ENCODE data around the gene GJA3.

GJA3 gene

DNA sequence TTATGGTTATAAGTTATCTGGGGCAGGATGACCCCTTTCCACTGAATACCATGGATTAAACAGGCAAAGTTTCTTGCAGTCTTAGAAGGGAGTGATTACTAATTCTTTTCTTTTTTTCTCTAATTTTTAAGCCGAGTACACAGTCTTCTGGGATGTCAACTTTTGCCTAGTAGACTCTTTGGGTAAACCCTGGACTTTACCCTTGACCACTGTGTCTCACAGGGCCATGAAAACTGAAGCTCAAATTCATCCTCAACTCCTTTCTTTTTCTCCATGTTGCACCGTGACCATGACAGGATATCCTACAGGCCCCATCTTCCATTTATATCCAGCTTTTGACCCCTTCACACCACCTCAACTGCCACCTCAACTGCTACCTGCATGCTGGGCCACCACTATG lies 51.8 kb downstream of the GJA3 start:
- Histone ChIP-seq H3K9ac (ENCODE audit: low read depth, low read length) (no peak overlapping the region), H3K79me2 (ENCODE audit: insufficient read depth, low read length) (no peaks in the 10 kb centered on the region), H2AFZ (ENCODE audit: low read depth, low read length) (no peak overlapping the region), H4K20me1 (ENCODE audit: insufficient read depth, low read length) (no peaks in the 10 kb centered on the region), H3K4me3 (ENCODE audit: low read depth in 1 of 2, low read length in 2 of 2) (no peak overlapping the region), H3K27ac (ENCODE audit: low read length) (no peak overlapping the region), H3K36me3 (ENCODE audit: insufficient read depth, low read length) (no peaks in the 10 kb centered on the region), H3K9me3 (ENCODE audit: insufficient read depth, low read length, severe bottlenecking) (no peaks in the 10 kb centered on the region), H3K4me1 (ENCODE audit: insufficient read depth, low read length) (no peaks in the 10 kb centered on the region), H3K4me2 (ENCODE audit: insufficient read depth, low read length) (no peak overlapping the region), H3K27me3 (ENCODE audit: insufficient read depth, low read length, poor library complexity) (no peaks in the 10 kb centered on the region)
- no peak for DNase-seq
- TF ChIP-seq EZH2 (IDR thresholded peaks at IDR 0.05; ENCODE audit: borderline replicate concordance, low read depth, low read length, severe bottlenecking), result no peak
- TF ChIP-seq, protein P1, sequence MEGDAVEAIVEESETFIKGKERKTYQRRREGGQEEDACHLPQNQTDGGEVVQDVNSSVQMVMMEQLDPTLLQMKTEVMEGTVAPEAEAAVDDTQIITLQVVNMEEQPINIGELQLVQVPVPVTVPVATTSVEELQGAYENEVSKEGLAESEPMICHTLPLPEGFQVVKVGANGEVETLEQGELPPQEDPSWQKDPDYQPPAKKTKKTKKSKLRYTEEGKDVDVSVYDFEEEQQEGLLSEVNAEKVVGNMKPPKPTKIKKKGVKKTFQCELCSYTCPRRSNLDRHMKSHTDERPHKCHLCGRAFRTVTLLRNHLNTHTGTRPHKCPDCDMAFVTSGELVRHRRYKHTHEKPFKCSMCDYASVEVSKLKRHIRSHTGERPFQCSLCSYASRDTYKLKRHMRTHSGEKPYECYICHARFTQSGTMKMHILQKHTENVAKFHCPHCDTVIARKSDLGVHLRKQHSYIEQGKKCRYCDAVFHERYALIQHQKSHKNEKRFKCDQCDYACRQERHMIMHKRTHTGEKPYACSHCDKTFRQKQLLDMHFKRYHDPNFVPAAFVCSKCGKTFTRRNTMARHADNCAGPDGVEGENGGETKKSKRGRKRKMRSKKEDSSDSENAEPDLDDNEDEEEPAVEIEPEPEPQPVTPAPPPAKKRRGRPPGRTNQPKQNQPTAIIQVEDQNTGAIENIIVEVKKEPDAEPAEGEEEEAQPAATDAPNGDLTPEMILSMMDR (IDR thresholded peaks at IDR 0.05; ENCODE audit: borderline replicate concordance, extremely low read depth, low read length, poor library complexity, severe bottlenecking), result no peak
- no peak for ATAC-seq (ENCODE audit: insufficient read depth, low read depth)

DNA sequence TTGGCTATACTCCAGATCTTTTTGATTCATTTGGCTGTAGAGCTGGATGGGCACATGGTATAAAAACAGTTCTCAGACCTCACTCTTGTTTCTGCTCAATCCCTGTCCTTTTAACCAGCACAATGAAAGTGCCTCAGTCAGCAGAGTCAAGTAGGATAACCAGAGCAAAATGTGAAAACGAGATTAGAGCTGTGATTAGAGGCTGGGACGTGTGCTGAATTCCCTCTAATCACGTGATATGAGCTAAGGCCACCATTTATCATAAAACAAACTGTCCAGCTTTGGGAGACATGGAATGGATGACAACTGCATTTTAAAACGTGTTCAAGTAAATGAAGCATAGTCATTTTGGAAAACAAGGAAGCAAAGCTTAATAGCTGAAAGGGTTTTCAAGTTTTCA lies 54.1 kb downstream of the GJA3 start:
- Histone ChIP-seq H3K4me3 (ENCODE audit: low read depth in 1 of 2, low read length in 2 of 2) (no peak overlapping the region), H2AFZ (ENCODE audit: low read depth, low read length) (no peak overlapping the region), H3K27ac (ENCODE audit: low read length) (no peak overlapping the region), H3K4me2 (ENCODE audit: insufficient read depth, low read length) (no peak overlapping the region), H3K79me2 (ENCODE audit: insufficient read depth, low read length) (no peaks in the 10 kb centered on the region), H4K20me1 (ENCODE audit: insufficient read depth, low read length) (no peaks in the 10 kb centered on the region), H3K9me3 (ENCODE audit: insufficient read depth, low read length, severe bottlenecking) (no peaks in the 10 kb centered on the region), H3K9ac (ENCODE audit: low read depth, low read length) (no peak overlapping the region), H3K36me3 (ENCODE audit: insufficient read depth, low read length) (no peaks in the 10 kb centered on the region), H3K4me1 (ENCODE audit: insufficient read depth, low read length) (peaks cover 18% of the 10 kb centered on the region), H3K27me3 (ENCODE audit: insufficient read depth, low read length, poor library complexity) (peaks cover 3% of the 10 kb centered on the region)
- DNase-seq, result no peak
- no peak for TF ChIP-seq EZH2 (IDR thresholded peaks at IDR 0.05; ENCODE audit: borderline replicate concordance, low read depth, low read length, severe bottlenecking)
- TF ChIP-seq, protein P1 (IDR thresholded peaks at IDR 0.05; ENCODE audit: borderline replicate concordance, extremely low read depth, low read length, poor library complexity, severe bottlenecking), result no peak
- no peak for ATAC-seq (ENCODE audit: insufficient read depth, low read depth)

DNA sequence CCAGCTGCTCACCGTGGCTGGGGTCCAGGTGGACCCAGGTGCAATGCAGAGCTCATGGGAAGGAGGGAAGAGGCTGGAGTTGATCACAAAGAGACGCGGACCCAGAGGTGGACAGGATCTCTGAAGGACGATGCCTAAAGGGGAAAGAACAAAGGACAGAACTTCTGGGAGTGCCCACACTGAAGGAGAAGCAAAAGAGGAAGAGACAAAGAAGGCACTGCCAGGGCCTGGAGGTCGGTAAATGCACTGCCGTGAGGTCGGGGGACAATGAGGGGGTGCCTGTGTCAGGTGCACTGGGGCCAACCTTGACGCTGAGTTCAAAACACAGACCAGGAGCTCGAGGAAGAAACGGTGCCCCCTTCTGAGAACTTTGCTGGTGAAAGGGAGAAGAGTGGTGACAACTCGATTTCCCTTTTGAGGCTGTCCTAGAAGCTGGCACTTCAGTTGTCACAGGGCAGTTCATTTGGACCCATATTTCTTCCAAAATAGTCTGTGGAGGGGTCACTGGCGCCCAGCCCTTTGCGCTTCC lies 55.6 kb downstream of the GJA3 start:
- H3K27me3 ChIP-seq (ENCODE audit: insufficient read depth, low read length, poor library complexity), result peaks cover 3% of the 10 kb centered on the region
- no peak overlapping the region for H2AFZ ChIP-seq (ENCODE audit: low read depth, low read length)
- H3K27ac ChIP-seq (ENCODE audit: low read length), result no peak overlapping the region
- H3K79me2 ChIP-seq (ENCODE audit: insufficient read depth, low read length), result no peaks in the 10 kb centered on the region
- H3K4me1 ChIP-seq (ENCODE audit: insufficient read depth, low read length), result peaks cover 33% of the 10 kb centered on the region
- no peak overlapping the region for H3K4me2 ChIP-seq (ENCODE audit: insufficient read depth, low read length)
- H3K36me3 ChIP-seq (ENCODE audit: insufficient read depth, low read length), result no peaks in the 10 kb centered on the region
- no peaks in the 10 kb centered on the region for H3K9me3 ChIP-seq (ENCODE audit: insufficient read depth, low read length, severe bottlenecking)
- DNase-seq (no peak), ATAC-seq (ENCODE audit: insufficient read depth, low read depth) (no peak)
- H3K9ac ChIP-seq (ENCODE audit: low read depth, low read length), result no peak overlapping the region
- no peaks in the 10 kb centered on the region for H4K20me1 ChIP-seq (ENCODE audit: insufficient read depth, low read length)
- TF ChIP-seq, protein P1 (IDR thresholded peaks at IDR 0.05; ENCODE audit: borderline replicate concordance, extremely low read depth, low read length, poor library complexity, severe bottlenecking), result no peak
- no peak for TF ChIP-seq EZH2 (IDR thresholded peaks at IDR 0.05; ENCODE audit: borderline replicate concordance, low read depth, low read length, severe bottlenecking)
- no peak overlapping the region for H3K4me3 ChIP-seq (ENCODE audit: low read depth in 1 of 2, low read length in 2 of 2)
